ENCODE results near the gene MGAM2. TPM values are rescaled to one million over a fixed set of nuclear protein-coding genes. Genes with fewer than 3 reads are reported as not detected.

MGAM2 gene
- polyA plus RNA-seq (2011; rRNA removed): not detected in 2 replicates
- not detected in 2 replicates for polyA minus RNA-seq (2011; rRNA and poly(A)+ RNA removed)

DNA sequence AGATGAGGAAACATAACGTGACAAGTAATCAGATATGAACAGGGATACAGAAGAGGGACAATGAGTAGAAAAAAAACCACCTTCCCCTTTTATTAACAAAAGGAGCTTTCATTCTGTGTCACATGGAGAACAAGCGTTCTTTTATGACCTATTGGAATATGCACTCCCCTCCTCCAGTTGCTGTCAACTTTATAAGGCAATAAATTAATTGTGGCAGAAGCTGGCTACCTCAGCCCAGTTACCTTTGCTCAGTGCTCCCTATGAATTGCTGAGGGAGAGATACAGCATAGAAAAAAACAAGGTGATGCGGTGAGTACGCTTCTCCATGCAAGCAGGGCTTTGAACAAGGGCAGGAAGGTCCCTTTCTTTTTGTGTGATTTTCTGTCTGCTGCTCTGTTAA lies at the start of gene MGAM2:
TSS of gene MGAM2 (plus strand) at position 220 of the 400 bp plus-strand sequence. CDS start 5,156 bp downstream, outside the sequence.
- ChIA-PET CTCF (no interaction called here), POLR2A (no interaction called here)
- TF ChIP-seq, protein P1, sequence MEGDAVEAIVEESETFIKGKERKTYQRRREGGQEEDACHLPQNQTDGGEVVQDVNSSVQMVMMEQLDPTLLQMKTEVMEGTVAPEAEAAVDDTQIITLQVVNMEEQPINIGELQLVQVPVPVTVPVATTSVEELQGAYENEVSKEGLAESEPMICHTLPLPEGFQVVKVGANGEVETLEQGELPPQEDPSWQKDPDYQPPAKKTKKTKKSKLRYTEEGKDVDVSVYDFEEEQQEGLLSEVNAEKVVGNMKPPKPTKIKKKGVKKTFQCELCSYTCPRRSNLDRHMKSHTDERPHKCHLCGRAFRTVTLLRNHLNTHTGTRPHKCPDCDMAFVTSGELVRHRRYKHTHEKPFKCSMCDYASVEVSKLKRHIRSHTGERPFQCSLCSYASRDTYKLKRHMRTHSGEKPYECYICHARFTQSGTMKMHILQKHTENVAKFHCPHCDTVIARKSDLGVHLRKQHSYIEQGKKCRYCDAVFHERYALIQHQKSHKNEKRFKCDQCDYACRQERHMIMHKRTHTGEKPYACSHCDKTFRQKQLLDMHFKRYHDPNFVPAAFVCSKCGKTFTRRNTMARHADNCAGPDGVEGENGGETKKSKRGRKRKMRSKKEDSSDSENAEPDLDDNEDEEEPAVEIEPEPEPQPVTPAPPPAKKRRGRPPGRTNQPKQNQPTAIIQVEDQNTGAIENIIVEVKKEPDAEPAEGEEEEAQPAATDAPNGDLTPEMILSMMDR (IDR thresholded peaks at IDR 0.05; ENCODE audit: low read depth, low read length): no peak

DNA sequence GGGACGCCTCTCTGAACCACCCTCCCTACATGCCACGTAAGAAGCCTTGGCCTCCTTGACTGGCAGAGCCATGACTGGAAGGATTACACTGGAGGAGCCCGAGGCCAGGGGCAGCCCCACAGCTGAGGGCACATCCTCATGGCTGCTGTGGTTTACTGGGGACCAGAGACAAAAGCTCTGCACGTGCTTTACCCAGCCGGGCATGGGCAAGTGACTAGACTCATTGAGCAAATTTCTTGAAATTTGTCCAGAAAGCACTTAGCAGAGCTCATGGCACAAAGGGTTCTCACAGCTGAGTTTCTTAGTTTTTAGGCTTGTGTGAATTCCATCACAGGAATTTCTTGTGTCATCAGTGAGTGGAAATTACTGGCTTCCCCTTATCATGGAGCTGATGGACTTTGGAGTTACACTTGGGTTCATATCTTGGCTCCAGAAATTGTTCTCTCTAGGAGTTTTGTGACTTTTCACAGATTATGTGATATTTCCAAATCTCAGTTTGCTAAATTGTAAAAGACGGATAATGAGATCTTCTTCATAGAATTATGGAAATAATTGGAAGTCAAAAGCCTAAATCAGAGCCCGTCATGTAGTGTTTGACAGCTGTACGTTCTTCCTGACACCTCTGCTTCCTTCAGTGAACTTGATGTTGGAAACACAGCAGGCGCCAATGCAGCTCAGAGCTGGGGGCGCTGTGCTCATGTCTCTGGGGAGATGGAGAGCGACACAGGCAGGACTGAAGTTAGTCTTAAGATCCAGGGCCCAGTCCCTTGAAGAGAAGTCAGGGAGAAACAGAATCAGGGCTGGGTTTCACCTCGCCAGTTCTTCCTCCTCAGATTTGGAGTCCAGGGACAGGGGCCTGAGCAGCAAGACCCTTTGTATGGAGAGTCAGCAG lies 47.7 kb upstream of the MGAM2 start:
- POLR2A ChIA-PET: no interaction called here
- TF ChIP-seq, protein P1 (IDR thresholded peaks at IDR 0.05; ENCODE audit: low read depth, low read length): no peak
- CTCF ChIA-PET: no interaction called here
- H3K27me3 ChIP-seq (ENCODE audit: control insufficient read depth, insufficient read depth, low read length): no peaks in the 10 kb centered on the region
- peaks cover 34% of the 10 kb centered on the region for H3K9me3 ChIP-seq (ENCODE audit: control insufficient read depth, insufficient read depth, low read length)
- H3K4me3 ChIP-seq (ENCODE audit: low read depth, low read length): no peak overlapping the region
- no peak for DNase-seq (ENCODE audit: low read depth, low spot score)
- H3K27ac ChIP-seq (ENCODE audit: low read depth, low read length): no peak overlapping the region

More for the DNA sequence above, at the start of gene MGAM2:
- H3K27ac ChIP-seq (ENCODE audit: low read depth, low read length): no peak within 1 kb of the TSS
- DNase-seq (ENCODE audit: low read depth, low spot score): no peak
- no peak within 1 kb of the TSS for H3K4me3 ChIP-seq (ENCODE audit: low read depth, low read length)
- no peaks in the 10 kb centered on the region for H3K27me3 ChIP-seq (ENCODE audit: control insufficient read depth, insufficient read depth, low read length)
- H3K9me3 ChIP-seq (ENCODE audit: control insufficient read depth, insufficient read depth, low read length): peaks cover 20% of the 10 kb centered on the region

DNA sequence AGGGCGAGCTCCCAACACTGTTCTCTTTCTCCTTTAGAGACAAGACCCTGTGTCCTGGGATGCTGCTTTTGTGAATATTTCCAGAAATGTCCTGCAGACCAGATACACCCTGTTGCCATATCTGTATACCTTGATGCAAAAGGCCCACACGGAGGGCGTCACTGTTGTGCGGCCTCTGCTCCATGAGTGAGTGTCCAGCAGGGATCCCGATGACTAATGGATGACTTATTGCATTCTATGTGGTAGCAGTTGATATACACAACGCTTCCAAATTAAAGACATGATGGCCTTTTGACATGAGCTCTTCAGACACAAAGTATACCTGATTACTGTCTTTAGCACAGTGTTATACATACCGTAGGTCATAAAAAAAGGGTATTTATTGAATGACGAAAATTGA lies 45.0 kb upstream of the MGAM2 start:
- DNase-seq (ENCODE audit: low read depth, low spot score): no peak
- CTCF ChIA-PET: no interaction called here
- no peak overlapping the region for H3K27ac ChIP-seq (ENCODE audit: low read depth, low read length)
- TF ChIP-seq, protein P1 (IDR thresholded peaks at IDR 0.05; ENCODE audit: low read depth, low read length): no peak
- H3K4me3 ChIP-seq (ENCODE audit: low read depth, low read length): no peak overlapping the region
- no peaks in the 10 kb centered on the region for H3K27me3 ChIP-seq (ENCODE audit: control insufficient read depth, insufficient read depth, low read length)
- H3K9me3 ChIP-seq (ENCODE audit: control insufficient read depth, insufficient read depth, low read length): peaks cover 20% of the 10 kb centered on the region
- POLR2A ChIA-PET: no interaction called here

DNA sequence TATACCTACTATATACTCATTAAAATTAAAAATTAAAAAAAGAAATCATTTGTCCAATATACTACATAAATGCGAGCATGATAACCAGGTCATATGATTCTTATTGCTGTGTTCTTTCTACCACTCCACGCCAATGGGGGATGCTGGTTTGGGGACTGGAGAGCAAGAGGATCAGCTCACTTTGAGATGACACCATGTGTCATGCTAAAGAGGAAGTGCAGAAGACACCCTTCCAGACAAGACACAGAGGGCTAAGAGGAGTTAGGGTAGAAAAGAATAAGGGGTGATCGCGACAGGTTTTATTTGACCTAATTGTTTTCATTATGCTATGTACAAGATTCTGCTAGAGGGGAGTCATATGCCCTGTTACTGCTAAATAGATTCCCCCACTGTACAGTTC lies 33.8 kb upstream of the MGAM2 start:
- CTCF ChIA-PET: no interaction called here
- H3K9me3 ChIP-seq (ENCODE audit: control insufficient read depth, insufficient read depth, low read length): peaks cover 4% of the 10 kb centered on the region; the same call in 1 of the 2 replicates
- H3K27ac ChIP-seq (ENCODE audit: low read depth, low read length): no peak overlapping the region
- no peak for DNase-seq (ENCODE audit: low read depth, low spot score)
- no peaks in the 10 kb centered on the region for H3K27me3 ChIP-seq (ENCODE audit: control insufficient read depth, insufficient read depth, low read length)
- TF ChIP-seq, protein P1 (IDR thresholded peaks at IDR 0.05; ENCODE audit: low read depth, low read length): no peak
- POLR2A ChIA-PET: no interaction called here
- no peak overlapping the region for H3K4me3 ChIP-seq (ENCODE audit: low read depth, low read length)

DNA sequence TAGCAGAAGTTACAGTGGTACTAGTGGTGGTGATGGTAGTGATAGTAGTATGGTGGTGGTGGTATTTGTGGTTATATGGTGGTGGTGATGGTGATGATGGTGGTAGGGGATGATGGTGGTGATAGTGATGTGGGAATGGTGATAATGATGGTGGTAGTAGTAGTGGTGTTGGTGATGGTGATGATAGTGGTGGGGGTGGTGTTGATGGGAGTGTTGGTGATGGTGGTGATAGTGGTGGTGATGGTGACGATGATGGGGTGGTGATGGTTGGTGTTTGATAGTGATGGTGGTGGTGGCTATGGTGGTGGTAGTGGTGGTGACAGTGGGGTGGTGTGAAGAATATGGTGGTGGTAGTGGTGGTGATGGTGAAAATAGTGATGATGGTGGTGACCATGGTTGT lies 27.9 kb upstream of the MGAM2 start:
- CTCF ChIA-PET: no interaction called here

More for the DNA sequence above, 27.9 kb upstream of the MGAM2 start:
- no peak for DNase-seq (ENCODE audit: low read depth, low spot score)
- POLR2A ChIA-PET: no interaction called here
- H3K27me3 ChIP-seq (ENCODE audit: control insufficient read depth, insufficient read depth, low read length): no peaks in the 10 kb centered on the region
- H3K27ac ChIP-seq (ENCODE audit: low read depth, low read length): no peak overlapping the region
- no peak overlapping the region for H3K4me3 ChIP-seq (ENCODE audit: low read depth, low read length)
- TF ChIP-seq, protein P1 (IDR thresholded peaks at IDR 0.05; ENCODE audit: low read depth, low read length): no peak
- peaks cover 11% of the 10 kb centered on the region; the same call in 1 of the 2 replicates for H3K9me3 ChIP-seq (ENCODE audit: control insufficient read depth, insufficient read depth, low read length)
